ENCODE results near the gene TIGD1. TPM values are rescaled to one million over a fixed set of nuclear protein-coding genes. Genes with fewer than 3 reads are reported as not detected.
A peak's percentile ranks its signal among the peaks of the same experiment; 100 is the strongest.

TIGD1 gene
- total and polyA plus RNA-seq, 10 donors = 4.4 to 13.5 (median 8.4) TPM

GRCh38 chr2:232526372-232526941 lies 23.9 kb downstream of the TIGD1 start:
- peaks cover 12 to 99% (median 47%) of the 10 kb centered on the region in 7 donors for H3K27me3 ChIP-seq (replicated peaks in 1 of 7)
- intact Hi-C loops (cut with DNase I; ENCODE audit: low total_unique reads) = loop anchor here (10.0 kb wide), 1 partner anchor 72 kb away; the partner anchor contains the start of gene ALPI
- 64 to 87% (median 74%) methylated on average over 11 to 13 of the region's 13 CpGs for WGBS, 5 donors
- TF ChIP-seq POLR2AphosphoS5 (IDR thresholded peaks at IDR 0.05) = no peak
- TF ChIP-seq CTCF (IDR thresholded peaks at IDR 0.05 in 8 of 11, conservative IDR thresholded peaks at IDR 0.05 in 3 of 11) = no peak
- TF ChIP-seq POLR2A (IDR thresholded peaks at IDR 0.05) = no peak
- no peaks in the 10 kb centered on the region for H3K9me3 ChIP-seq
- no peaks in the 10 kb centered on the region for H3K36me3 ChIP-seq
- no peak overlapping the region for H3K27ac ChIP-seq
- no peak overlapping the region for H3K4me3 ChIP-seq
- peaks cover 10 to 37% (median 32%) of the 10 kb centered on the region in 6 donors for H3K4me1 ChIP-seq
- no peak for DNase-seq

GRCh38 chr2:232525791-232526371 lies 24.5 kb downstream of the TIGD1 start, which contains the start of gene CHRND:
Gene CHRND, plus strand, starts transcription at chr2:232526160. Its CDS starts 56 bp downstream, at chr2:232526216.
- Histone ChIP-seq H3K9me3 (no peaks in the 10 kb centered on the region), H3K4me3 (no peak within 1 kb of the TSS), H3K4me1 (peaks cover 10 to 37% (median 32%) of the 10 kb centered on the region in 6 donors), H3K27ac (no peak within 1 kb of the TSS), H3K27me3 (replicated peaks in 1 of 7) (peaks cover 12 to 100% (median 52%) of the 10 kb centered on the region in 7 donors), H3K36me3 (no peaks in the 10 kb centered on the region)
- intact Hi-C loops (cut with DNase I; ENCODE audit: low total_unique reads) = loop anchor here (10.0 kb wide), 1 partner anchor 71 kb away; the partner anchor contains the start of gene ALPI
- TF ChIP-seq CTCF (IDR thresholded peaks at IDR 0.05 in 8 of 11, conservative IDR thresholded peaks at IDR 0.05 in 3 of 11) = no peak
- TF ChIP-seq POLR2AphosphoS5 (IDR thresholded peaks at IDR 0.05) = no peak
- TF ChIP-seq POLR2A (IDR thresholded peaks at IDR 0.05) = no peak
- DNase-seq = no peak
- WGBS, 5 donors = 18 to 44% (median 23%) methylated on average over 4 to 18 of the region's 18 CpGs

- no peak overlapping the region for H3K4me3 ChIP-seq
- no peaks in the 10 kb centered on the region for H3K36me3 ChIP-seq
- intact Hi-C loops (cut with DNase I; ENCODE audit: low total_unique reads) = loop anchor here (10.0 kb wide), 1 partner anchor 70 kb away; the partner anchor contains the start of gene ALPI
- 79 to 89% (median 84%) methylated on average over 5 to 14 of the region's 14 CpGs for WGBS, 5 donors
- H3K27me3 ChIP-seq (replicated peaks in 1 of 7) = peaks cover 12 to 100% (median 56%) of the 10 kb centered on the region in 7 donors
- no peak overlapping the region for H3K27ac ChIP-seq
- no peak for DNase-seq
- no peak for TF ChIP-seq CTCF (IDR thresholded peaks at IDR 0.05 in 8 of 11, conservative IDR thresholded peaks at IDR 0.05 in 3 of 11)
- no peak for TF ChIP-seq POLR2A (IDR thresholded peaks at IDR 0.05)
- TF ChIP-seq POLR2AphosphoS5 (IDR thresholded peaks at IDR 0.05) = no peak
- H3K9me3 ChIP-seq = no peaks in the 10 kb centered on the region
- peaks cover 10 to 37% (median 32%) of the 10 kb centered on the region in 6 donors for H3K4me1 ChIP-seq
Observed at GRCh38 chr2:232525199-232525598, 25.2 kb downstream of the TIGD1 start.

GRCh38 chr2:232524771-232525170 lies 25.6 kb downstream of the TIGD1 start:
- TF ChIP-seq CTCF (IDR thresholded peaks at IDR 0.05 in 8 of 11, conservative IDR thresholded peaks at IDR 0.05 in 3 of 11) (no peak), POLR2AphosphoS5 (IDR thresholded peaks at IDR 0.05) (no peak), POLR2A (IDR thresholded peaks at IDR 0.05) (no peak)
- DNase-seq = no peak
- peaks cover 12 to 100% (median 56%) of the 10 kb centered on the region in 7 donors for H3K27me3 ChIP-seq (replicated peaks in 1 of 7)
- H3K9me3 ChIP-seq = no peaks in the 10 kb centered on the region
- intact Hi-C loops (cut with DNase I; ENCODE audit: low total_unique reads) = loop anchor here (10.0 kb wide), 1 partner anchor 70 kb away; the partner anchor contains the start of gene ALPI
- peaks cover 10 to 37% (median 32%) of the 10 kb centered on the region in 6 donors for H3K4me1 ChIP-seq
- no peak overlapping the region for H3K27ac ChIP-seq
- WGBS, 5 donors = 69 to 80% (median 74%) methylated on average over 4 to 6 of the region's 6 CpGs
- H3K4me3 ChIP-seq = peak overlapping the region in 1 of 8 donors; percentile 63
- no peaks in the 10 kb centered on the region for H3K36me3 ChIP-seq

Measured in spleen (tissue), 11 donors.